Gastroesophageal sphincter (tissue), 4 donors: ENCODE measurements around the gene LONP1. TPM values are rescaled to one million over a fixed set of nuclear protein-coding genes. Genes with fewer than 3 reads are reported as not detected.

Experiments
- ATAC-seq: fragments of 150-250 bp; one replicate; pipeline ENCODE4 v1.9.1; 2016; ENCODE audit warnings: mild to moderate bottlenecking, moderate library complexity
- H3K27ac ChIP-seq, 4 donors: fragments of 200-600 bp; sonication (generic) in 3 of 4; 1 replicate in 3 of 4; 2 replicates in 1 of 4; pipeline ENCODE4 v1.5.1; 2016 to 2019
- H3K27me3 ChIP-seq: fragments of 200-600 bp; sonication (generic); one replicate; pipeline ENCODE4 v1.5.1; 2019
- H3K36me3 ChIP-seq, 2 donors: fragments of 200-600 bp; sonication (generic); one replicate each; pipeline ENCODE4 v1.5.1; 2019; ENCODE audit warnings: control low read depth in 1 of 2
- H3K4me1 ChIP-seq, 3 donors: fragments of 200-600 bp; sonication (generic); 1 replicate in 2 of 3; 2 replicates in 1 of 3; pipeline ENCODE4 v1.5.1; 2016 to 2019; ENCODE audit warnings: control low read depth in 2 of 3
- H3K4me3 ChIP-seq, 2 donors: fragments of 200-600 bp; sonication (generic); one replicate each; pipeline ENCODE4 v1.5.1; 2019; ENCODE audit warnings: mild to moderate bottlenecking in 1 of 2, moderate library complexity in 1 of 2
- H3K9me3 ChIP-seq, 3 donors: fragments of 200-600 bp; sonication (generic); one replicate each; pipeline ENCODE4 v1.5.1; 2017 to 2019; ENCODE audit warnings: control low read depth in 2 of 3
- EP300 ChIP-seq: sonication (generic); formaldehyde crosslinking; IDR thresholded peaks from one replicate; pipeline ENCODE4 v1.6.1; 2017; ENCODE audit warnings: antibody characterized with exemption, mild to moderate bottlenecking
- POLR2A ChIP-seq, 2 donors: fragments of 450-650 bp; IDR thresholded peaks; one replicate each; pipeline ENCODE4 v1.6.1; 2017; ENCODE audit warnings: antibody characterized with exemption in 2 of 2, mild to moderate bottlenecking in 2 of 2, moderate library complexity in 1 of 2
- POLR2AphosphoS5 ChIP-seq: sonication (generic); formaldehyde crosslinking; IDR thresholded peaks from one replicate; pipeline ENCODE4 v1.6.1; 2017; ENCODE audit warnings: antibody characterized with exemption
- WGBS, 2 donors: methylation state at CpG; one replicate each; pipeline ENCODE4 v1.1.5; 2018; ENCODE audit warnings: low coverage in 1 of 2; 5-methylcytosine and 5-hydroxymethylcytosine counted together
- total RNA-seq, 4 donors: library from RNA; depleted of rRNA; stranded (reverse); fragments of >200 nt; gene quantifications; one replicate each; pipeline ENCODE4 v1.1.0, GENCODE V29; 2016
- TF ChIP-seq, protein P1 (sequence below), 4 experiments: fragments of 200-600 bp in 2 of 4; fragments of 450-650 bp in 2 of 4; sonication (generic) in 1 of 4; IDR thresholded peaks; one replicate each; pipeline ENCODE4 v1.5.1; 2017 to 2019; ENCODE audit warnings: antibody characterized with exemption in 4 of 4, mild to moderate bottlenecking in 2 of 4, moderate library complexity in 2 of 4

The LONP1 gene
- total RNA-seq, 4 donors from 2014 or later, result 44.5 to 73.2 (median 64.1) TPM

DNA sequence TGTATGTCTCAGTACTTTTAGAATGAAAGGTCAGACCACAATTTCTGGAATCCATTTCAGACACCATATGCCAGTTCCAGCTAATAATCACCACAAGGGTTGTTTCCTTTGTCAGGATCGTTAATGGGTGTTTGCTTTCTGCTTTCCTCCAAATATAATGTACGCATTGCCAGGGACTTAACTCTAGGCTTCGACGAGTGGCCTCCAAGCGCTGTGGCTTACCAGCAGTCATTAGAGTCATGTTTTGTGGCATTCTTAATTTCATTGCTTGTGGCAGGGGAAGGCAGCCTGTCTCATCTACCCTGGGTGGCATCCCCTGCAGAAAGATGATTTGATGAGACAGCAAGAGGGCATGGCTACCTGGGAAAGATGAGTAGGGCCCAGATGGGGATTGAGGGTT is 74.5 kb downstream of the LONP1 start:
- Histone ChIP-seq H3K27ac (no peak overlapping the region), H3K4me3 (no peak overlapping the region), H3K27me3 (no peaks in the 10 kb centered on the region), H3K36me3 (peaks cover 11 to 87% of the 10 kb centered on the region in 2 donors), H3K4me1 (peaks cover 0 to 30% (median 0%) of the 10 kb centered on the region in 3 donors), H3K9me3 (no peaks in the 10 kb centered on the region)
- WGBS, 2 donors, result 29 to 80% methylated on average over 1 to 5 of the region's 5 CpGs
- no peak for TF ChIP-seq POLR2A (IDR thresholded peaks at IDR 0.05)
- TF ChIP-seq, protein P1, sequence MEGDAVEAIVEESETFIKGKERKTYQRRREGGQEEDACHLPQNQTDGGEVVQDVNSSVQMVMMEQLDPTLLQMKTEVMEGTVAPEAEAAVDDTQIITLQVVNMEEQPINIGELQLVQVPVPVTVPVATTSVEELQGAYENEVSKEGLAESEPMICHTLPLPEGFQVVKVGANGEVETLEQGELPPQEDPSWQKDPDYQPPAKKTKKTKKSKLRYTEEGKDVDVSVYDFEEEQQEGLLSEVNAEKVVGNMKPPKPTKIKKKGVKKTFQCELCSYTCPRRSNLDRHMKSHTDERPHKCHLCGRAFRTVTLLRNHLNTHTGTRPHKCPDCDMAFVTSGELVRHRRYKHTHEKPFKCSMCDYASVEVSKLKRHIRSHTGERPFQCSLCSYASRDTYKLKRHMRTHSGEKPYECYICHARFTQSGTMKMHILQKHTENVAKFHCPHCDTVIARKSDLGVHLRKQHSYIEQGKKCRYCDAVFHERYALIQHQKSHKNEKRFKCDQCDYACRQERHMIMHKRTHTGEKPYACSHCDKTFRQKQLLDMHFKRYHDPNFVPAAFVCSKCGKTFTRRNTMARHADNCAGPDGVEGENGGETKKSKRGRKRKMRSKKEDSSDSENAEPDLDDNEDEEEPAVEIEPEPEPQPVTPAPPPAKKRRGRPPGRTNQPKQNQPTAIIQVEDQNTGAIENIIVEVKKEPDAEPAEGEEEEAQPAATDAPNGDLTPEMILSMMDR (IDR thresholded peaks at IDR 0.05), result no peak
- ATAC-seq, result no peak

DNA sequence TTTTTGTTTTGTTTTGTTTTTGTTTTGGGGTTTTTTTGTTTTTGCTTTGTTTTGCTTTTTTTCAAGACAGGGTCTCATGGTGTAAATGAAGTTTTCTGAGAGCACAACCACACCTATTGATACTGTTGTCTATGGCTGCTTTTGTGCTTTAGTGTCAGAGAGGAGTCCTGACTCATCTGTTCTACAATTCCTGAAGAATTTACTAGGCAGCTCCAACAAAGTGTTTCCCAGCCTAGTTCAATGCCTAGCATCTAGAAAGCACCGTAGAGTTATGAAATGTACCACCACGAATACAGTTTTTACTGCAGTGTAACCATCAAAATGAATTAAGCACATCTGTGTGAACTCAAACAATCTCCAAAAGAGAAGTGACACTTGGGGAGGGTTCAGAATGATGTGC is 75.9 kb downstream of the LONP1 start:
- WGBS, 2 donors, result 54 to 75% methylated on average over 2 of the region's 2 CpGs
- no peaks in the 10 kb centered on the region for H3K9me3 ChIP-seq
- H3K36me3 ChIP-seq, result peaks cover 8 to 78% of the 10 kb centered on the region in 2 donors
- H3K27me3 ChIP-seq, result no peaks in the 10 kb centered on the region
- TF ChIP-seq POLR2A (IDR thresholded peaks at IDR 0.05), result no peak
- no peak for TF ChIP-seq EP300
- TF ChIP-seq, protein P1 (IDR thresholded peaks at IDR 0.05), result no peak
- TF ChIP-seq POLR2AphosphoS5, result no peak
- no peak overlapping the region for H3K4me3 ChIP-seq
- peaks cover 0 to 33% (median 0%) of the 10 kb centered on the region in 3 donors for H3K4me1 ChIP-seq
- H3K27ac ChIP-seq, result no peak overlapping the region
- no peak for ATAC-seq

DNA sequence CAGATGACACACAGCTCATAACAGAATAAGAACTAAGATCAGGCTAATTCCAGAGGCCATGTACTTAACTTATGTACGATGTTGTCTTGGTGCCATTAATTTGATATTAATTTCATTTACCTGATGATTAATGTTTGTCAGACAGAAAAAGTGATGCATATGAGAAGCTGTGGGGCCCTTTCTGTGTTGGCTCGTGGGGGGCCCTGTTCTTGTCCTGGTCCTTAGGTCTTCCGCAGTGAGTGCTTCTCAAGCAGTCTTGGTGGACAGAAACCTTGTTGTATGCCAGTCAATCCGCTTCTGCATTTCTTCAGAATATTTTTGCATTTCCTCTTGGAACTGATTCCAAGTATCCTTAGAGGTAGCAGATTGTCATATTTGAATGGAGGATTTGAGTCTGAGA is 76.9 kb downstream of the LONP1 start:
- TF ChIP-seq POLR2A (IDR thresholded peaks at IDR 0.05), result no peak
- TF ChIP-seq POLR2AphosphoS5, result no peak
- TF ChIP-seq, protein P1 (IDR thresholded peaks at IDR 0.05), result no peak
- no peak for TF ChIP-seq EP300
- Histone ChIP-seq H3K27me3 (no peaks in the 10 kb centered on the region), H3K36me3 (peaks cover 8 to 71% of the 10 kb centered on the region in 2 donors), H3K9me3 (no peaks in the 10 kb centered on the region), H3K27ac (no peak overlapping the region), H3K4me3 (no peak overlapping the region), H3K4me1 (peaks cover 0 to 42% (median 3%) of the 10 kb centered on the region in 3 donors)
- no peak for ATAC-seq
- WGBS, 2 donors, result 46 to 87% methylated on average over 2 to 4 of the region's 4 CpGs

DNA sequence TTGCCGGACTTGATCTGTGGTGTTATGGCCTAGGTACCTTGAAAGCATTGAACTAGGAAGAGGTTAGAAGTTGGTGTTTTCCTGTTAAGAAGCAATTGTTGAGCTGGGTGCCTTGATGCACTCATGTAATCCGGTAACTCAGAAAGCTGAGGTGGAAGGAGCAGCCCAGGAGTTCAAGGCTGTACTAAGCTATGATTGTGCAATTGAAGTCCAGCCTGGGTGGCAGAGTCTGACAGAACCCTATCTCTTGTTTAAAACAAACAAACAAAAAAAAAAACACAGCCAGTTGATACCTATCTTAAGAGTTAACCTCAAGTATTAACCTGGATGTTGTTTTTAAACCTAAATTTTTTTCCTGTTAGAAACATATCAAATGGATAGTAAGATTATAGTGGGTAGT is 77.7 kb downstream of the LONP1 start:
- no peak for TF ChIP-seq POLR2A (IDR thresholded peaks at IDR 0.05)
- TF ChIP-seq, protein P1 (IDR thresholded peaks at IDR 0.05), result no peak
- TF ChIP-seq POLR2AphosphoS5, result no peak
- no peak for TF ChIP-seq EP300
- H3K27ac ChIP-seq, result no peak overlapping the region
- WGBS, 2 donors, result 75 to 86% methylated on average over 1 of the region's 2 CpGs
- H3K36me3 ChIP-seq, result peaks cover 6 to 63% of the 10 kb centered on the region in 2 donors
- no peak overlapping the region for H3K4me3 ChIP-seq
- H3K9me3 ChIP-seq, result no peaks in the 10 kb centered on the region
- H3K27me3 ChIP-seq, result no peaks in the 10 kb centered on the region
- ATAC-seq, result no peak
- H3K4me1 ChIP-seq, result peaks cover 0 to 51% (median 10%) of the 10 kb centered on the region in 3 donors

Other genes with a start within 250 kb of the LONP1 start
- gene TINCR, start 152.2 kb downstream of the LONP1 start, total RNA-seq, result under 1 TPM; 0.35 to 0.64 (median 0.44) TPM
- gene SAFB2, start 97.4 kb downstream of the LONP1 start, total RNA-seq, result 10 to 100 TPM; 25.3 to 81.6 (median 41.6) TPM
- 10 to 100 TPM; 39.7 to 73.6 (median 65.2) TPM for gene SAFB, start 97.1 kb downstream of the LONP1 start, total RNA-seq
- 10 to 100 TPM; 29.7 to 60.6 (median 50.7) TPM for gene MICOS13, start 39.6 kb downstream of the LONP1 start, total RNA-seq
- 10 to 100 TPM; 11.2 to 22.9 (median 18.9) TPM for gene HSD11B1L, start 39.1 kb downstream of the LONP1 start, total RNA-seq
- gene RPL36, start 29.9 kb downstream of the LONP1 start, total RNA-seq, result 1,000 to 10,000 TPM in 1 of 4 donors, 100 to 1,000 TPM in 3; 393 to 1,204 (median 723) TPM
- gene CATSPERD, start 491 bp upstream of the LONP1 start, total RNA-seq, result under 1 TPM in 2 of 4 donors, not detected in 2; 0.27 to 0.47 TPM
- under 1 TPM in 1 of 4 donors, not detected in 3; 0.40 TPM for gene PRR22, start 64.6 kb upstream of the LONP1 start, total RNA-seq
- 10 to 100 TPM; 14.1 to 39.4 (median 22.6) TPM for gene DUS3L, start 71.0 kb upstream of the LONP1 start, total RNA-seq
- gene NRTN, start 84.9 kb upstream of the LONP1 start, total RNA-seq, result 10 to 100 TPM in 2 of 4 donors, 1 to 10 TPM in 2; 3.6 to 27.2 (median 14.6) TPM
- 1 to 10 TPM in 1 of 4 donors, not detected in 3; 3.0 TPM for gene FUT6, start 119.6 kb upstream of the LONP1 start, total RNA-seq
- gene FUT3, start 131.3 kb upstream of the LONP1 start, total RNA-seq, result 1 to 10 TPM in 2 of 4 donors, under 1 TPM in 1, not detected in 1; 0.12 to 4.8 (median 4.5) TPM
- not detected for gene FUT5, start 150.4 kb upstream of the LONP1 start, total RNA-seq
- gene NDUFA11, start 183.6 kb upstream of the LONP1 start, total RNA-seq, result 100 to 1,000 TPM; 244 to 299 (median 265) TPM
- 1 to 10 TPM; 5.0 to 9.3 (median 8.0) TPM for gene VMAC, start 184.7 kb upstream of the LONP1 start, total RNA-seq
- gene CAPS, start 194.1 kb upstream of the LONP1 start, total RNA-seq, result 10 to 100 TPM in 3 of 4 donors, 1 to 10 TPM in 1; 10.0 to 19.6 (median 15.2) TPM